ENCODE measurements around the gene CFAP54. TPM values are rescaled to one million over a fixed set of nuclear protein-coding genes. Genes with fewer than 3 reads are reported as not detected.

The CFAP54 gene
- total RNA-seq, 1 experiment from 2014 or later, result 0.71 TPM

DNA sequence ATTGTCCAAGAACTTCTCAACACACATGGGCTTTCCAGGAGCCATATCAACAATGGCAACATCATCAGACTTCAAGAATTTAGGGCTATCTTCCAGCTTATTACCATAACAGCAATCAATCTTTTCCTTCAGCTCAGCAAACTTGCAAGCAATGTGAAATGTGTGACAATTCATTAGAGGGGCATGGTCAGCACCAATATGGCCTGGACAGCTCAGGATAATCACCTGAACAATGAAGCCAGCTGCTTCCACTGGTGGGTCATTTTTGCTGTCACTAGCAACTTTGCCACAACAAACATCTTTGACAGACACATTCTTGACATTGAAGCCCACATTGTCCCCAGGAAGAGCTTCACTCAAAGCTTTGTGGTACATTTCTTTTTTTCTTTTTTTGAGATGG is 411.8 kb downstream of the CFAP54 start:
- intact Hi-C loops (cut with micrococcal nuclease; ENCODE audit: unreplicated experiment), result loop anchor here (10.0 kb wide), 1 partner anchor 1494 kb away; no protein-coding TSS in a partner anchor
- Histone ChIP-seq H3K4me1 (ENCODE audit: insufficient read depth, low read length, poor library complexity, severe bottlenecking) (no peaks in the 10 kb centered on the region), H3K36me3 (ENCODE audit: insufficient read depth, low read length, poor library complexity, severe bottlenecking) (no peaks in the 10 kb centered on the region), H3K9me3 (ENCODE audit: low read depth, low read length, poor library complexity, severe bottlenecking) (no peaks in the 10 kb centered on the region), H3K27me3 (replicated peaks; ENCODE audit: insufficient read depth, low read depth, low read length, poor library complexity) (peaks cover 10% of the 10 kb centered on the region), H3K4me3 (ENCODE audit: low read depth, low read length, poor library complexity, severe bottlenecking) (no peak overlapping the region), H3K27ac (ENCODE audit: low read depth, low read length, poor library complexity, severe bottlenecking) (no peak overlapping the region)
- no peak for DNase-seq (ENCODE audit: low spot score)
- ChIA-PET POLR2A (ENCODE audit: low non-redundant PET) (no interaction called here), CTCF (no interaction called here)
- TF ChIP-seq, protein P1, sequence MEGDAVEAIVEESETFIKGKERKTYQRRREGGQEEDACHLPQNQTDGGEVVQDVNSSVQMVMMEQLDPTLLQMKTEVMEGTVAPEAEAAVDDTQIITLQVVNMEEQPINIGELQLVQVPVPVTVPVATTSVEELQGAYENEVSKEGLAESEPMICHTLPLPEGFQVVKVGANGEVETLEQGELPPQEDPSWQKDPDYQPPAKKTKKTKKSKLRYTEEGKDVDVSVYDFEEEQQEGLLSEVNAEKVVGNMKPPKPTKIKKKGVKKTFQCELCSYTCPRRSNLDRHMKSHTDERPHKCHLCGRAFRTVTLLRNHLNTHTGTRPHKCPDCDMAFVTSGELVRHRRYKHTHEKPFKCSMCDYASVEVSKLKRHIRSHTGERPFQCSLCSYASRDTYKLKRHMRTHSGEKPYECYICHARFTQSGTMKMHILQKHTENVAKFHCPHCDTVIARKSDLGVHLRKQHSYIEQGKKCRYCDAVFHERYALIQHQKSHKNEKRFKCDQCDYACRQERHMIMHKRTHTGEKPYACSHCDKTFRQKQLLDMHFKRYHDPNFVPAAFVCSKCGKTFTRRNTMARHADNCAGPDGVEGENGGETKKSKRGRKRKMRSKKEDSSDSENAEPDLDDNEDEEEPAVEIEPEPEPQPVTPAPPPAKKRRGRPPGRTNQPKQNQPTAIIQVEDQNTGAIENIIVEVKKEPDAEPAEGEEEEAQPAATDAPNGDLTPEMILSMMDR (conservative IDR thresholded peaks at IDR 0.05; ENCODE audit: low read depth, low read length), result no peak
- no peak for TF ChIP-seq EZH2 (IDR thresholded peaks at IDR 0.05; ENCODE audit: borderline replicate concordance, low read depth, low read length, poor library complexity, severe bottlenecking)
- no TSS peak for BruUV-seq (replicated peaks)

- Histone ChIP-seq H3K27me3 (replicated peaks; ENCODE audit: insufficient read depth, low read depth, low read length, poor library complexity) (peaks cover 10% of the 10 kb centered on the region), H3K4me1 (ENCODE audit: insufficient read depth, low read length, poor library complexity, severe bottlenecking) (no peaks in the 10 kb centered on the region), H3K4me3 (ENCODE audit: low read depth, low read length, poor library complexity, severe bottlenecking) (no peak overlapping the region), H3K9me3 (ENCODE audit: low read depth, low read length, poor library complexity, severe bottlenecking) (no peaks in the 10 kb centered on the region), H3K36me3 (ENCODE audit: insufficient read depth, low read length, poor library complexity, severe bottlenecking) (no peaks in the 10 kb centered on the region), H3K27ac (ENCODE audit: low read depth, low read length, poor library complexity, severe bottlenecking) (no peak overlapping the region)
- POLR2A ChIA-PET (ENCODE audit: low non-redundant PET), result no interaction called here
- CTCF ChIA-PET, result no interaction called here
- no peak for TF ChIP-seq EZH2 (IDR thresholded peaks at IDR 0.05; ENCODE audit: borderline replicate concordance, low read depth, low read length, poor library complexity, severe bottlenecking)
- TF ChIP-seq, protein P1 (conservative IDR thresholded peaks at IDR 0.05; ENCODE audit: low read depth, low read length), result peak; percentile 46
- no TSS peak for BruUV-seq (replicated peaks)
- DNase-seq (ENCODE audit: low spot score), result peak; percentile 48
- intact Hi-C loops (cut with micrococcal nuclease; ENCODE audit: unreplicated experiment), result loop anchor here (10.0 kb wide), 1 partner anchor 1493 kb away; no protein-coding TSS in a partner anchor
Observed at GRCh38 chr12:96902076-96902475, 412.7 kb downstream of the CFAP54 start.

DNA sequence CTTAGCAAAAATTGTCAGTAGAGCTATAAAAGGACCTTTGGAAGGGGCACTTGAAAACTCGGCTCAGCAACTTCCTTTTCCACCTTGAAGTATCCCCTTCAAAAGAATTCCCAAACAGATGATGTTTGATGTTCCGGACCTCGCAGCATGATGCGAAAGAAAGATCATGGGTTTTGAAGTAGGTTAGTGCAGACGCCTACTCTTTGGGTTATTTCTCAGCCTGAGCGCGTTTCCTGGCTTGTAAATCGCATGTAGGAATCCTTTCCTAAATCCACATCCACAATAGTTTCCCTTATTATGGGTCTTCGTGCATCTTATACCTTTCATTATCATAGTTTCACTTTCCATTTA is 417.1 kb downstream of the CFAP54 start:
- BruUV-seq (replicated peaks), result TSS peak; percentile 75
- Histone ChIP-seq H3K4me3 (ENCODE audit: low read depth, low read length, poor library complexity, severe bottlenecking) (peak overlapping the region; percentile 82), H3K36me3 (ENCODE audit: insufficient read depth, low read length, poor library complexity, severe bottlenecking) (no peaks in the 10 kb centered on the region), H3K27me3 (replicated peaks; ENCODE audit: insufficient read depth, low read depth, low read length, poor library complexity) (peaks cover 5% of the 10 kb centered on the region), H3K9me3 (ENCODE audit: low read depth, low read length, poor library complexity, severe bottlenecking) (no peaks in the 10 kb centered on the region), H3K4me1 (ENCODE audit: insufficient read depth, low read length, poor library complexity, severe bottlenecking) (peaks cover 9% of the 10 kb centered on the region), H3K27ac (ENCODE audit: low read depth, low read length, poor library complexity, severe bottlenecking) (peak overlapping the region; percentile 84)
- no peak for DNase-seq (ENCODE audit: low spot score)
- TF ChIP-seq EZH2 (IDR thresholded peaks at IDR 0.05; ENCODE audit: borderline replicate concordance, low read depth, low read length, poor library complexity, severe bottlenecking), result no peak
- TF ChIP-seq, protein P1 (conservative IDR thresholded peaks at IDR 0.05; ENCODE audit: low read depth, low read length), result no peak
- intact Hi-C loops (cut with micrococcal nuclease; ENCODE audit: unreplicated experiment), result loop anchor here (10.0 kb wide), 1 partner anchor 1488 kb away; no protein-coding TSS in a partner anchor
- POLR2A ChIA-PET (ENCODE audit: low non-redundant PET), result no interaction called here
- CTCF ChIA-PET, result no interaction called here

All from A673 (cell line).